Measurements from ENCODE around the gene ZHX3.

Gene ZHX3

GRCh38 chr20:41228858-41229257 lies 88.7 kb downstream of the ZHX3 start:
- DNase-seq (ENCODE audit: low read depth in 1 of 2, low spot score in 1 of 2): no peak
- H3K27me3 ChIP-seq (ENCODE audit: insufficient read depth, poor library complexity, severe bottlenecking): no peaks in the 10 kb centered on the region
- TF ChIP-seq CTCF (IDR thresholded peaks at IDR 0.05; ENCODE audit: insufficient read depth, low read length) (no peak), POLR2AphosphoS5 (IDR thresholded peaks at IDR 0.05; ENCODE audit: low read depth) (no peak), SPI1 (IDR thresholded peaks at IDR 0.05; ENCODE audit: borderline replicate concordance, low read depth) (no peak), GABPA (IDR thresholded peaks at IDR 0.05; ENCODE audit: low read depth) (no peak), REST (IDR thresholded peaks at IDR 0.05; ENCODE audit: insufficient replicate concordance, low read depth) (no peak)
- no peak overlapping the region for H3K27ac ChIP-seq (replicated peaks)
- no peak overlapping the region for H3K4me3 ChIP-seq (replicated peaks; ENCODE audit: insufficient read depth, low read length)

GRCh38 chr20:41226426-41226825 lies 91.1 kb downstream of the ZHX3 start:
- Histone ChIP-seq H3K27ac (replicated peaks) (no peak overlapping the region), H3K4me3 (replicated peaks; ENCODE audit: insufficient read depth, low read length) (no peak overlapping the region)

GRCh38 chr20:41225091-41225490 lies 92.4 kb downstream of the ZHX3 start:
- no peak for TF ChIP-seq CTCF (IDR thresholded peaks at IDR 0.05; ENCODE audit: insufficient read depth, low read length)
- TF ChIP-seq POLR2AphosphoS5 (IDR thresholded peaks at IDR 0.05; ENCODE audit: low read depth): no peak
- TF ChIP-seq GABPA (IDR thresholded peaks at IDR 0.05; ENCODE audit: low read depth): no peak
- TF ChIP-seq SPI1 (IDR thresholded peaks at IDR 0.05; ENCODE audit: borderline replicate concordance, low read depth): no peak
- no peak for TF ChIP-seq REST (IDR thresholded peaks at IDR 0.05; ENCODE audit: insufficient replicate concordance, low read depth)
- no peak overlapping the region for H3K4me3 ChIP-seq (replicated peaks; ENCODE audit: insufficient read depth, low read length)
- no peaks in the 10 kb centered on the region for H3K27me3 ChIP-seq (ENCODE audit: insufficient read depth, poor library complexity, severe bottlenecking)
- DNase-seq (ENCODE audit: low read depth in 1 of 2, low spot score in 1 of 2): no peak
- H3K27ac ChIP-seq (replicated peaks): no peak overlapping the region

More at GRCh38 chr20:41226426-41226825, 91.1 kb downstream of the ZHX3 start:
- DNase-seq (ENCODE audit: low read depth in 1 of 2, low spot score in 1 of 2): no peak
- TF ChIP-seq GABPA (IDR thresholded peaks at IDR 0.05; ENCODE audit: low read depth): no peak
- no peak for TF ChIP-seq SPI1 (IDR thresholded peaks at IDR 0.05; ENCODE audit: borderline replicate concordance, low read depth)
- TF ChIP-seq POLR2AphosphoS5 (IDR thresholded peaks at IDR 0.05; ENCODE audit: low read depth): no peak
- TF ChIP-seq CTCF (IDR thresholded peaks at IDR 0.05; ENCODE audit: insufficient read depth, low read length): no peak
- no peak for TF ChIP-seq REST (IDR thresholded peaks at IDR 0.05; ENCODE audit: insufficient replicate concordance, low read depth)
- H3K27me3 ChIP-seq (ENCODE audit: insufficient read depth, poor library complexity, severe bottlenecking): no peaks in the 10 kb centered on the region
